ENCODE data around the gene SELENOV. TPM values are rescaled to one million over a fixed set of nuclear protein-coding genes. Genes with fewer than 3 reads are reported as not detected.

The SELENOV gene
- total RNA-seq, 1 donor from 2014 or later = not detected

- DNase-seq (ENCODE audit: low spot score) = no peak
These were observed 43.7 kb downstream of the SELENOV start for GRCh38 chr19:39558624-39559117.

GRCh38 chr19:39563408-39563807 lies 48.5 kb downstream of the SELENOV start:
- DNase-seq (ENCODE audit: low spot score) = no peak

- no peak for DNase-seq (ENCODE audit: low spot score)
These were observed 51.1 kb downstream of the SELENOV start for GRCh38 chr19:39566064-39566463.

- no peak for DNase-seq (ENCODE audit: low spot score)
These were observed 53.7 kb downstream of the SELENOV start for GRCh38 chr19:39568604-39569003.

Other genes with a start within 250 kb of the SELENOV start
- gene IFNL2, start 246.7 kb upstream of the SELENOV start, total RNA-seq = not detected
- gene IFNL1, start 218.7 kb upstream of the SELENOV start, total RNA-seq = not detected
- 1.6 TPM for gene LRFN1, start 194.3 kb upstream of the SELENOV start, total RNA-seq
- 29.0 TPM for gene GMFG, start 179.1 kb upstream of the SELENOV start, total RNA-seq
- gene SAMD4B, start 172.7 kb upstream of the SELENOV start, total RNA-seq = 106 TPM
- gene PAF1, start 124.0 kb upstream of the SELENOV start, total RNA-seq = 50.5 TPM
- 46.0 TPM for gene MED29, start 123.8 kb upstream of the SELENOV start, total RNA-seq
- 180 TPM for gene ZFP36, start 108.3 kb upstream of the SELENOV start, total RNA-seq
- gene PLEKHG2, start 102.5 kb upstream of the SELENOV start, total RNA-seq = 41.8 TPM
- gene RPS16, start 79.2 kb upstream of the SELENOV start, total RNA-seq = 1,378 TPM
- gene SUPT5H, start 69.6 kb upstream of the SELENOV start, total RNA-seq = 157 TPM
- 53.3 TPM for gene TIMM50, start 34.3 kb upstream of the SELENOV start, total RNA-seq
- not detected for gene DLL3, start 16.2 kb upstream of the SELENOV start, total RNA-seq
- 2.6 TPM for gene EID2B, start 17.7 kb downstream of the SELENOV start, total RNA-seq
- 15.0 TPM for gene EID2, start 25.0 kb downstream of the SELENOV start, total RNA-seq
- gene LGALS13, start 87.4 kb downstream of the SELENOV start, total RNA-seq = not detected
- not detected for gene LGALS16, start 140.8 kb downstream of the SELENOV start, total RNA-seq
- gene LGALS14, start 189.3 kb downstream of the SELENOV start, total RNA-seq = not detected
- 0.35 TPM for gene CLC, start 222.9 kb downstream of the SELENOV start, total RNA-seq

All from mucosa of gallbladder (tissue), 1 donor.